GM19328 (cell line): ENCODE measurements around the gene HACD3.
A peak's percentile ranks its signal among the peaks of the same experiment; 100 is the strongest.
"Not testable (repeated sequence)": the region's sequence is repeated elsewhere in the genome, so short reads cannot be mapped to it uniquely, and the experiment has no call there.

Experiments used
- ATAC-seq: cut with Tn5 transposase; IDR thresholded peaks from one replicate; pipeline ENCODE4 v1.9.1; 2021; ENCODE audit warnings: mild to moderate bottlenecking, moderate library complexity; ENCODE audit not compliant: unreplicated experiment

HACD3 gene

DNA sequence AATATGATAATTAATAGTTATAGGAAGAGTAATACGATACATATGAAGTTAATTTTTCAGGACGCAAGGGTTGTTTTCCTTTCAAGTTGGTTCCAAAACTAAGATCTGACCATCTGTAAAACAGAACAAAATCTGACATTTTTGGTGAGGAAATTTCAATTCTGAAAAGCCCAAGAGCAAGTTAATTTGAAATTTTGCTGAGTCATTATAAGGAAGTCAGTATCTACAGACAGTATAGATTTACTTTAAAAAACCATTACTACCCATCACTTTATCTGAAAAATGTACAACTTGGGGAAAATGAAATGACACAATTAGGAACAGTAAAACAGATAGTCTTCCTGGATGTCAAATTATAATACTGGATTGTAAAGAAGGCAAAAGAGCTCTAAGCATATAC lies 68.2 kb downstream of the HACD3 start:
- ATAC-seq = no peak

DNA sequence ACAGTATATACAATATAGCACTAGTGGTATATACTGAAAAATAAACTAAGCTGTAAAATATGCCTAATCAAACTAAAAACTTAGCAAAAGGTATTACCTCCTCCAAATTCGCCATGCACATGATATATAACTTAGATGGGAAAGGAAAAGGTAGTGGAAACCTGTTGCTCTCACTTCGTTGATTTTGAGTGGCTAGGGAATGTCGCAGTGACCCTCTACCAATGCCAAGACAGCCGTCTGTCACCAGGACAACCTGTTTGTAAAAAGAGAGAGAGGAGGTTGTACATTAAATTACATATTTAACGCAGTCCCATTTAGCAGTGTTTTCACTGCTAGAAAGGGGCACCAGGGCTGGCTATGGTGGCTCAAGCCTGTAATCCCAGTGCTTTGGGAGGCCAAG lies 69.4 kb downstream of the HACD3 start:
- no peak for ATAC-seq

DNA sequence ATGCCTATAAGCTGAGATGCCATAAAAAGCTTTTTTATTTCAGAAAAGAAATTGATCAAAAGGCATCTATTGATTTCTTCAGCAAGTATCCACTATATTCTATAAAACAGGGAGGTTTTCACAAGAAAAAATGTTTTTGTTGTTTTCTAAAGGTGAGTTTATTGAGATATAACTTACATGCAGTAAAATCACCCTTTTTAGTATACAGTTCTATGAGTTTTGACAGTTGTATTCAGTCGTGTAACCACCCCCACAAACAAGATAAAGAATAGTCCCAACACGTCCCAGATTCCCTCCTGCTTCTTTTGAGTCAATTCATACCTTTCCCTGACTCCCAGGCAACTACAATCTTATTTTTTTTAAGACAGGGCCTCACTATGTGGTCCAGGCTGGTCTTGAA lies 72.9 kb downstream of the HACD3 start:
- ATAC-seq = no peak

DNA sequence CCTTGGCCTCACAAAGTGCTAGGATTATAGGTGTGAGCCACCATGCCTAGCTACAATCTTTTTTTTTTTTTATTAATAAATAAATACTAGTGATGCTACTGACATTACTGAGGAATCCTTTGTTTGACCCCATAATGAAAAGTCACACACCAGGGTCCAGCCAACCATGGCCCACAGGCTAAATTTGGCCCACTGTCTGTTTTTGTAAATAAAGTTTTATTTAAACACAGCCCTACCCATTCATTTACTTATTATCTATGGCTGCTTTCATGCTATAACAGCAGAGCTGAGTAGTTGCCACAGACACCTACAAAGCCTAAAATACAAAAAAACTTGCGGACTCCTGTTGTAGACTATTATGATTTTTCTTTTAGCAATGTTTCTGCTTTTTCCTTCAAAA lies 73.3 kb downstream of the HACD3 start:
- no peak for ATAC-seq

DNA sequence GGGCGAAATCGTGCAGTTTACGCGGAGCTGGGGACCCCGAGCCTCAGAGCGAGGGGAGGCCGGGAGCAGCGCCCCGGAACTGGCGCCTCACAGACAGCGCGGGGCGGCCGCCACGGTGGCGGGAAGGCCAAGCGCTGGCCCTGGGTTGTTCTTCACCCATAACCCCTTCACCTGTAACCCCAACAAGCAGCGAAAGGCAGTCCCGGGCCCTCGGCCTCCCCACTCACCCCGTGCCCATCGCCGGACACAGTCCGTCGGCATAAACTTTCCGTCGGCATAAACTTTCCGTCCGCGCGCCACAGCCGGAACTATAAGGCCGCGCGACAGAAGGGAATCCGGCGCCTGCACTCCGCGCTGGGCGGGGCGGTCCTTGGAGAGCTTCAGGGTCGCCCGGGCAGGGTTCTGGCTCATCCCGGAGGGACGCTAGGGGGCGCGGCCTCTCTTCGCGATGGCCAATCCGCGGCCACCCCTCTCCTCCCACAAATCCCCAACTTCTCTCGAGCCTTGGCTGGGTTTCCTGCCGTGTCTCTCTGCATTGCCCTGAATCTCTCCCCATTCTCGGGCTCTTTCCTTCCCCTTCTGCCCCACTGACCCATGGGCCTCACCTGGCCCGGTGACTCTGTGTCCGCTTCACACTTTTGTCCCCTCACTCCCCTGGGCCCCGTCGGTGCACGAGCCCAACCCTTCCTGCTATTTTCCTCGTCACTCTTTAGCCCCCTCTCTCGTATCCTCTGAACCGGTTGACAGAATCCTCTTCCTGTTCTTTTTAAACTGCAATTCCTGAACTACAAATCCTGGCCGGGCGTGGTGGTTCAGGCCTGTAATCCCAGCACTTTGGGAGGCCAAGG lies 80.8 kb downstream of the HACD3 start, which contains the start of gene INTS14:
INTS14 (minus strand) TSS at position 261 of the 848 bp plus-strand sequence. CDS start 3,751 bp downstream, outside the sequence.
- peak; percentile 92 for ATAC-seq

DNA sequence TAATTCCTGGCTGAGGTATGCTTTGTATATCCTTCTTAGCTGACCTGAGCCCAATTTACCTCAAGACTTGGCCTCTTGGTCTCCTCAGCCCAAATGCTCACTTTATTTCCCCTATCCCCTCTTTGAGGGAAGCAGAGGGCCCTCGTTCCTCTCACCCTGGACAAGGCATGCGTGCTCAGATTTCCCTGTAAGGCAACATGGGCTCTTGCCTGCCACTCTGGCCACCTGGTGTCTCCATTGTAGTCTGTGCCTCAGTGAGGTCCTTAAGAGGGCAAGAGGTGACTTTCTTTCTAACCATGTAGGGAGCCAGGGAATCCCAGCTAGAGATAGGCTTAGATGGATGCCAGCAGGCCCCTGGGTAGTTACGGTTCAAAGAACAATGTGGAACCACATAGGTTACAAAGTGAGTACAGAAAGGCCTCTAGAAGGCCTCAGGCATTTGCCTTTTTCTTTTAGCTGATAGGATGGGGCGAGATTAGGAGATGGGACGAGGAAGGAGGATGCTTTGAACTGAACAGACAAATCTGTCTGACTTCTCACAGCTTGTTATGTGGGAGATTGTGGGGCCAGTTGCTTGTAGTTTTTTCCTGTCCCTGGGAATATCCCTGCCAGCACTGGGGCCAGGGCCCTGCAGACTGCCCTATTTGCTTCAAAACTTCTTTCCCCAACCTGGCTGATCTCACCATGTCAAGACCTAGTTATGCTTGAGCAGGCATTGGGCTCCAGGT lies 81.8 kb downstream of the HACD3 start:
- no peak for ATAC-seq

DNA sequence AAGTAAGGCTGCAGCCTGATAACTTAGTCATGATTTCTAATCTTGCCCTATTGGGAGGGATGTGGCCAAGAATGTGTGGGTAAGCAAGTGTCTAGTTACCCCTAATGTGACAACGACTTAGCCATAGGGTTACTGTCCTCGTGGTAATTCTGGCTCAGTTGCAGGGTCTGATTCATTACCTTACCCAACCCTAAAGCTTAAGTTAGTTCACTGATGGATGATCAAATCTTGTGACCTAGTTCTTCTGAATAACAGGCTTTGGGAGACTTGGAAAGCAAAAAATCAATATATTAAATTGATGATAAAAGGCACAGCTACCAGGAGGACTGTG lies 82.3 kb downstream of the HACD3 start:
- no peak for ATAC-seq

DNA sequence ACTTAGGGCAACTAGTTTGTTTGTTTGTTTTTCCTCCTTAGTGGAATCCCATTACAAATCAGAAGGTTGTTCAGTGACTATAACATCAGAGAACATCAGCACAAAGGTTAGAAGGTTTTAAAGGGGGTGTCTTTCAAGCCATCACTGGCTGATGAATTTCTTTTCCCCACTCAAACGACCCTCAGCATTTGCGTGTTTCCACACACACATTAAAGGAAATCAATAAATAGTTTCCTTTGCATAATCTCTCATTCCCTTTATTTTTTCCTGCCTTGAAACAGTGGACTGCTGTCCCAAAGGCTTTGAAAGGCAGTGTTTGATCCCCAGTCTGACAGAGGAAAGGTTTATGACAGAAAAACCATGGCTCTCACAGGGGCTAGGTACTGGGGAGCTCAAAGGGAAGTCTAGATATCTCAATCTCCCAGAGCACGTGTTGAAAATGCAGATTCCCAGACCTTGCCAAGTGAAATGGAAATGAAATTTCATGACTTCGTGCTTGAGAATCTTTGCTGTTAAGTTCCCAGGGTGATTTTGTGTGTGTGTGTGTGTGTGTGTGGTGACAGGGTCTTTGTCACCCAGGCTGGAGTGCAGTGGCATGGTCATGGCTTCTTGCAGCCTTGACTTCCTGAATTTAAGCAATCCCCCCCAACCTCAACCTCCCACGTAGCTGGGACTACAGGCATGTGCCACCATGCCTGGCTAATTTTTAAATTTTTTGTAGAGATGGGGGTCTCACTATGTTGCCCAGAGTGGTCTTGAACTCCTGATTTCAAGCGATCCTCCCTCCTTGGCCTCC lies 82.9 kb downstream of the HACD3 start:
- no peak for ATAC-seq

DNA sequence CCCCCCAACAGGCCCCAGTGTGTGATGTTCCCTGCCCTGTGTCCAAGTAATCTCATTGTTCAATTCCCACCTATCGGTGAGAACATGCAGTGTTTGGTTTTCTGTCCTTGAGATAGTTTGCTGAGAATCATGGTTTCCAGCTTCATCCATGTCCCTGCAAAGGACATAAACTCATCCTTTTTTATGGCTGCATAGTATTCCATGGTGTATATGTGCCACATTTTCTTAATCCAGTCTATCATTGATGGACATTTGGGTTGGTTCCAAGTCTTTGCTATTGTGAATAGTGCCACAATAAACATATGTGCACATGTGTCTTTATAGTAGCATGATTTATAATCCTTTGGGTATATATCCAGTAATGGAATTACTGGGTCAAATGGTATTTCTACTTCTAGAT lies 85.6 kb downstream of the HACD3 start:
- ATAC-seq = not testable (repeated sequence)

DNA sequence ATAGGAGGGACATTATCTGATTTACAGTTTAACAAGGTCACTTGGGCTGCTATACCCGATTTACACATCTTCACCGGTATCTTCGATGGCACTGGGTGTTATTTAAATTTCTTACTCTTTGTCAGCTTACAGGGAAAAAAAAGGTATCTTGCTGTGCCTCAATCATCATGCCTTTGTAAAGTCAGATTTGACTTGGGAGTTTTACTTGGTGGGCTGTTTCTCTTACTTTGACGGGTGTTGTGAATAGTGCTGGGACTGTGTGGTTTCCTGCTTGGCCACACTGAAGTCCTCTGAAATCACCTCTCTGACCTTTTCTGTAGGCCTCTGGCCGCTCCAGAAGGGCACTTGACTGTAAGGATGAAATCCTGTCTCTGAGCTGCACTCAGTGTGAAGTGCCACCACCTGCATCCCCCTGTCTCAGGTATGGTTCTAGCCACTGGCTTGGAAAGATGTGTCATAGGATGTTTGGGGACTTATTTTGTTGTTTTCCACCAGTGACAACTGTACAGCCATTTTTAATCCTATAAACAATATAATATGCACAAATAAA lies 88.4 kb downstream of the HACD3 start:
- ATAC-seq = no peak

DNA sequence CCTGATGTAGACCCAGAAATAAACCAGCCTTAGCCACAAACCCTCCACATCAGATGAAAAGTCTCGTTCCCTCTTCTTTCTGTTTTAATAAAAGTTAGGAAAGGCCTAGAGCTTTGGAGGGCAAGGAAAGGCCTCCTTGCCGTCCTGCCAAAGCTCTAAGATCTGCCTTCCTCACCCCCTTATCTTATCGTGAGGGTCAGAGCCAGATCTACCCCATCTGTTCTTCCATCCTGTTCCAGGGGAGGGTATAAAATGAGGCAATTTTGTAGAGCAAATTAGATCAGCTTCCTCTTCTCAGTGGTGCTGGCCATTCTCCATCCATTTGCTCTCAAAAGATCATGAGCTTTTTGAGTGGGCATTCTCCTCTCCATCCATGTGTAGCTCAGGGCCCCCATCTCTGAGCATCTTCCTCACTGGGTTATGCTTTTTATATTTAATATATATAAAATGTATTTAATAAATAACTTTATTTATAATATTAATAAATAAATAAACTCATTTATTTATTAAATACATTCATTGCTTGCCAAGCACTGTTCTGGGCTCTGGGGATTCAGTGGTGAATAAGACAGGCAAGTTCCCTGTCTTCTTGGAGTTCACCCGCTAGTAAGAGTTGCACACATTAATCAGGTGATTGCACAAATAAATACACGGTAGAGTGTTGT lies 89.5 kb downstream of the HACD3 start:
- ATAC-seq = no peak

DNA sequence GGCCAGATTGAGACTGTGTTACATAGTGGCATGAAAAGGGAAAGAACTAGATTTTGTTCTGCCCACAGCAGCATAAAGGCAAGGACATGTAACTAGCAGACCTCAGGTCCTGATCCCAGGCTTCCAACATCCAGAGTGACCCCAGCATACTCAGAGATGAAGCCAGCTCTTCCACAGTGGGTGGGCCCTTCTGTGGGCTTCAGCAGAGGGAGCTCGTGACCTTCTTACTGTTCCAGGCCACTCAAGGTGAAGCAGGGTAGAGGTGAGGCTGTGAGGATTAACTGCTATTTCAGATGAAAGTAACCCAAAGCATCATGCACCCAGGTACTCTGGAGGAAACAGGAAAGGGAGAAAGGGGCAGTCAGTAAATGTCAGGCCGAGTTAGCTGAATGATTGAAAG lies 90.6 kb downstream of the HACD3 start:
- ATAC-seq = no peak

DNA sequence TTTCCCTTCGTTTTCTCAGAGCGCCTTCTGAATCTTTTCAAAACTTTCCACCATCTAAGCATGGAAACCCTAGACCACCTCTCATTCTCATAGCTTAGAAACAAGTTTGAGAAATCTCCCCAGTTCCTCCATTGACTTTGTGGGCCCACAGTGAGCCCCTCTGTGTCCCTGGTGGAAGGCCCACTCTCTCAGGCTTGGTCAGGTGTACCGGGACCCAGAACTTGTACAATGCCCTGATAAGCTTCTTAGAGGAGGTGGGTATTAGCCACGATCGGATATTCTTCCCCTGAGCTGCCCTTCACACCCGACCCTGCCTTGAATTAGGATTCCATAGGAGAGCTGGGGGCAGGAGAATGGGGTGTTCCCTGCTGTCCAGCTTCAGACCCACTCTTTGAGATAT lies 91.4 kb downstream of the HACD3 start, which contains the start of gene SLC24A1:
SLC24A1 (plus strand) TSS at position 301 of the 400 bp plus-strand sequence. CDS start 2,143 bp downstream, outside the sequence.
- ATAC-seq = no peak

DNA sequence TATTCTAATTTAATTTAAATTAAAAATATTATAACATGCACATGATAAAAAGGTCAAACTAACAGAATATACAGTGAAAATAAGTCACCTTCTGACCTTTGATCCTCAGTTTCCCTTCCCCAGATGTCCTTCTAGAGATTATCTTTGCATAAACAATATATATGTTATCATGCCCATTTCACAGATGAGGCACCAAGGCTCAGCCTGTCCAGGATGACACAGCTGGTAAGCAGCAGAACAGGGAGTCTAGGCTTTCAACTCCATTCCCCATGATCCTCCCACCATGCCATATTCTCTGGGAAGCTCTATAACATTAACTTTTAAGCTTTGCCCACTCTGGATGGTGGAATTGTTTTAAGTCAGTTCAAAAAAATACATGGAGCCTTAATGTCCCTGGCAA lies 92.8 kb downstream of the HACD3 start:
- ATAC-seq = no peak

DNA sequence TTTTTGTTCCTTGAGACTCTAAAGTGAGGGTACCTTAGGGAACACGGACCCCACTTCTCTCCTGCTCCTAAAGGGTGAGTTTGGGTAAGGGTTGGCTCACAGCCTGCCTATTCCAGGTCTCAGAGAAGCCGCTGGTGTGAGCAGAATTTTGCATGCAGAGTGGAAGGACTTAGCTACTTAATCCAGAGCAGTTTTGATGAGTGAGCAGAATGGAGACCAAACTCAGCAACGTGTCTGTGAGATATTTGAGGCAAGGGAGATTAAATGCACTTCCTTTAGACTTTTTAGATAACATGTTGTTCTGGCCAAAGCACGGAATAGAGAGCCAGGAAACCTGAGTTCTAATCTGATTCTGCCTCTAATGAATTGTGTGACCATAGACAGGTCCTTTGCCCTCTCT lies 96.6 kb downstream of the HACD3 start:
- no peak for ATAC-seq
